ENCODE data around the gene KRT75. TPM values are rescaled to one million over a fixed set of nuclear protein-coding genes. Genes with fewer than 3 reads are reported as not detected.
"Not testable (repeated sequence)": the region's sequence is repeated elsewhere in the genome, so short reads cannot be mapped to it uniquely, and the experiment has no call there.

Gene KRT75
- total and polyA plus RNA-seq, 4 donors = 0.06 to 0.12 TPM; not detected in 2

DNA sequence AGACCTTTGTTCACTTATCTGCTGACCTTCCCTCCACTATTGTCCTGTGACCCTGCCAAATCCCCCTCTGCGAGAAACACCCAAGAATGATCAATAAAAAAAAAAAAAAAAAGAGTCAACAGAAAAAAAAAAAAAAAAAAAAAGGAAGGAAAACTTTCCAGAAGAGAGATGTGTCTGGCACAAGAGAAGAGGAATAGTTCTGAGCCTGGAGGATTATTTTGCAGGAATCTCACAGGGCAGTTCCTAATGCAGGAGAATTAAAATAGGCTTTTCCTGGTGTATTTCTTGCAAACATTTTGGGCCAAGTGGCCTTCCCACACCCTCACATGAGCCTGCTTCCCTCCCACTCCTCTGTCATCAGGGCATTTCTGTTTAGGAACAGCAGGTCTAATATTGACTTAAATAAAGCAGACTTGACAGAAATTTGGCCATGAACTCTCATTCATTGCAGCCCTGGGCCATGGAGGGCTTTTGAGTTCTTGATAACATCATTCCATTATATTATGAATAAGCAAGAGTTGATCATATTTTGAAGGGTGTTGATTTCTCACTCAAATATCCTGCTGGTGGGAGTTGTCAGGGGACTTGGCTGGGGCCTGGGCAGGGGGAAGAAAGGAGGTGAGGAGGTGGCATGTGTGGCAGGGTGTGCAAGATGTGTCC, 23.5 kb downstream of the KRT75 start:
- no CpG with 5 or more reads among the region's 1 CpG for WGBS (ENCODE audit: insufficient coverage)
- H3K27ac ChIP-seq (ENCODE audit: low read depth, low read length); H3K4me1 ChIP-seq (ENCODE audit: control insufficient read depth, insufficient read depth, low read length); H3K9me3 ChIP-seq (ENCODE audit: control insufficient read depth, insufficient read depth, low read length); DNase-seq (ENCODE audit: low read depth in 4 of 6, low spot score in 6 of 6); H3K36me3 ChIP-seq (ENCODE audit: control insufficient read depth, insufficient read depth, low read length); H3K4me3 ChIP-seq (ENCODE audit: low read depth, low read length); H3K27me3 ChIP-seq (ENCODE audit: control insufficient read depth, insufficient read depth, low read length): not testable (repeated sequence)

DNA sequence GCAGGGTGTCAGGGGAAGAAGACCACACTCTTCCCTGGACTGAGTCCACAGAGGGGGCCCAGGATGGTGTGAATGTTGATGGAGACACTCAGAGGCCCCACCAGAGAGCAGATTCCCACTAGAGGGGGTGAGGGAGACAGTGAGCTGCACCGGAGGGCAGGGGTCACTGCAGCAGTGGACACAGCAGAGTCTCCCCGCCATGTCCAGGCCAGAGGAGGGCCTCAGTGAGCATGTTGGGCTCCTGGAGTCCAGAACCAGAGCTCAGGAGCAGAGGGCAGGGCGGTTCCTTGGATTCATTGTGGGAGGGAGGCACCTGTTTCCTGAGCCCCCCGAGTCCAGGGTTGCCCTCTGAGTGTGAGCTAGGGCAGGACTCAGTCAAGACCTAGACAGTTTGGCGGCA, 26.3 kb downstream of the KRT75 start:
- Histone ChIP-seq H3K4me1 (ENCODE audit: control insufficient read depth, insufficient read depth, low read length) (peaks cover 3% of the 10 kb centered on the region), H3K27ac (ENCODE audit: low read depth, low read length) (no peak overlapping the region), H3K9me3 (ENCODE audit: control insufficient read depth, insufficient read depth, low read length) (no peaks in the 10 kb centered on the region), H3K27me3 (ENCODE audit: control insufficient read depth, insufficient read depth, low read length) (no peaks in the 10 kb centered on the region), H3K36me3 (ENCODE audit: control insufficient read depth, insufficient read depth, low read length) (no peaks in the 10 kb centered on the region), H3K4me3 (ENCODE audit: low read depth, low read length) (no peak overlapping the region)
- WGBS (ENCODE audit: insufficient coverage) = 86% methylated on average over 5 of the region's 5 CpGs
- no peak for DNase-seq (ENCODE audit: low read depth in 4 of 6, low spot score in 6 of 6)

DNA sequence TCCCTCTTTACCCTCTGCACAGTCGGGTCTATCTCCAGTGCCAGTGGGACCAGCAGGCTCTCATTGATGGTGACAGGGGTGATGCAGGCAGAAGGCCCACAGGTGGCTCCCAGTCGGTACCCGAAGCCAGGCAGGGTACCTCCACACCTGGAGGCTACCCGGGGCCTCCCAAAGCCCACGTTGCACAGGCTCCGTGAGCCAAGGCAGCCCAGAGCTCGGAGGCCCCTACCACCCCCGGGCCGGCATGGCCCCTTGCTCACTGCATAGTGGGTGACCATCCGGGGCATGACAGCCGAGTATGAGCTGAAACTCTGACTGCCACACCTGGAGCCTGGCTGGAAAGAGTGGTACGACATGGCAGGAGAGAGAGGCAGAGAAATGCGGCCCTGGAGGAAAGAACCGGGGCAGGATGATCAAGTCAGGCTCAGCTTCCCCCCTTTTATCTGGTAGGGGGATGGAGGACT, 28.2 kb downstream of the KRT75 start, which contains the start of gene KRT82:
TSS of gene KRT82 (minus strand) at position 414 of the 464 bp plus-strand sequence. CDS start at position 356, 58 bp downstream.
- Histone ChIP-seq H3K27ac (ENCODE audit: low read depth, low read length) (no peak within 1 kb of the TSS), H3K4me1 (ENCODE audit: control insufficient read depth, insufficient read depth, low read length) (peaks cover 3% of the 10 kb centered on the region), H3K9me3 (ENCODE audit: control insufficient read depth, insufficient read depth, low read length) (no peaks in the 10 kb centered on the region), H3K4me3 (ENCODE audit: low read depth, low read length) (no peak within 1 kb of the TSS), H3K27me3 (ENCODE audit: control insufficient read depth, insufficient read depth, low read length) (no peaks in the 10 kb centered on the region), H3K36me3 (ENCODE audit: control insufficient read depth, insufficient read depth, low read length) (no peaks in the 10 kb centered on the region)
- no peak for DNase-seq (ENCODE audit: low read depth in 4 of 6, low spot score in 6 of 6)
- WGBS (ENCODE audit: insufficient coverage) = 93% methylated on average over 12 of the region's 14 CpGs

DNA sequence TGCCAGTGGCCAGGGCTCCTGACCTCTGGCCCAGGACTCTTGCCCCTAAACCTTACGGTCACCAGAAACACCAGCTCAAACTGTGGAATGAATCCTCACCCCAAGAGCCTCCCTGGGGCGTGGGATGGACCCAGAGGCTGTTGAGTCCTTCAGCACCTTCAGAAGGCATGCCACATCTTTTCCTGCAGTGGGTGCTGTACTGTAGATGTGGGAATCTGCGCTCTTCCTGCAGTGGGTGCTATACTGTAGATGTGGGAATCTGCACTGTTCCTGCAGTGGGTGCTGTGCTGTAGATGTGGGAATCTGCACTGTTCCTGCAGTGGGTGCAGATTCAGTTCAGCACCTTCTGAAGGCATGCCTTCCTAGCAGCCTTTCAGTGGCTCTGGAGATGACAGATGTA, 29.2 kb downstream of the KRT75 start:
- Histone ChIP-seq H3K27me3 (ENCODE audit: control insufficient read depth, insufficient read depth, low read length) (no peaks in the 10 kb centered on the region), H3K4me3 (ENCODE audit: low read depth, low read length) (no peak overlapping the region), H3K36me3 (ENCODE audit: control insufficient read depth, insufficient read depth, low read length) (no peaks in the 10 kb centered on the region), H3K27ac (ENCODE audit: low read depth, low read length) (no peak overlapping the region), H3K4me1 (ENCODE audit: control insufficient read depth, insufficient read depth, low read length) (peaks cover 3% of the 10 kb centered on the region), H3K9me3 (ENCODE audit: control insufficient read depth, insufficient read depth, low read length) (no peaks in the 10 kb centered on the region)
- DNase-seq (ENCODE audit: low read depth in 4 of 6, low spot score in 6 of 6) = no peak
- 88% methylated on average over 2 of the region's 3 CpGs for WGBS (ENCODE audit: insufficient coverage)

DNA sequence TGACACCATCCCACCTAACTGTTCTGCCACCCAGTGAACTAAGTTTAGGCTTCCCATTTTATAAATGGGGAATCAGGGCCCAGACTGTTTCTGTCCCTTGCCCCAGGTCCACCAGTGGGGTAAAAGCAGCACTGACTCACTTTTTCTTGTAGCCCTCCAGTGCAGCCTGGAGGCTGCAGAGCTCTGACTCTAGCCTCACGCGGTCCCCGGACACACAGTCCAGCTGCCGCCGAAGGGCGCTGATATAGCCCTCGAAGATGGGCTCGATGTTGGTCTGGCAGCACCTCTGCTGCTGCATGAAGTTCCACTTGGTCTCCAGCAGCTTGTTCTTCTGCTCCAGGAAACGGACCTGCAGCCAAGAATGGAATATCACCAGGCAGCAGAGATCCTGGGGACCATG, 30.6 kb downstream of the KRT75 start:
- Histone ChIP-seq H3K27ac (ENCODE audit: low read depth, low read length) (no peak overlapping the region), H3K27me3 (ENCODE audit: control insufficient read depth, insufficient read depth, low read length) (no peaks in the 10 kb centered on the region), H3K36me3 (ENCODE audit: control insufficient read depth, insufficient read depth, low read length) (no peaks in the 10 kb centered on the region), H3K4me3 (ENCODE audit: low read depth, low read length) (no peak overlapping the region), H3K9me3 (ENCODE audit: control insufficient read depth, insufficient read depth, low read length) (no peaks in the 10 kb centered on the region), H3K4me1 (ENCODE audit: control insufficient read depth, insufficient read depth, low read length) (peaks cover 6% of the 10 kb centered on the region)
- 89% methylated on average over 9 of the region's 9 CpGs for WGBS (ENCODE audit: insufficient coverage)
- no peak for DNase-seq (ENCODE audit: low read depth in 4 of 6, low spot score in 6 of 6)

DNA sequence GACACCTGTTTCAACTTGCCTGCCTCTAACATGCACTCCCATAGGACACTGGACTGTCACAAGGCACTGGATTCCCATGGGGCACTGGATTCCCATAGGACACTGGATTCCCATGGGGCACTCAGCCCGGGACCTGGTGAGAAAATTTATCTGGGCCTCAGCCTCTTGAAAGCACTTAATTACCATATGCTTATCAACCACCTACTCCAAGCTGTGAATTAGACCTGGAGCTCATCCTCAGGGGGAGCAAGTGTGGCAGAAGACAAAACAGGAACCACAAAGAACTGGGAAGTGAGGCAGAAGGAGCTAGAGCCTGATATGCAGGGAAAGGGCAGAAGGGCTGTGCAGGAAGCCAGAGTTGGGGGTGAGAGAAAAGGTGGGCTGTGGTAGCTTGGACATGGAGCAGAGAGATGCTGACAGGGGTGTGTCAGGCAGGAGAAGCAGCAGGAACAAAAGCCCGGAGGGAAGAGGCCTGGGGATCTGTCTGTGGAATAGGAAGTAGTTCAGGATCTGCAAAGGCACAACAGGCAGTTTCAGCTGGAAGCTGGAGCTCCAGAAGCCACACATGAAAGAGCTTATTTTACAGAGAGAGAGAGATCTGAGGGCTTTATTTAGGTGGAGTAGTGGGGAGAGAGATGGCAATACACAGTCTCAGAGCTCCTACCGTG, 31.2 kb downstream of the KRT75 start:
- WGBS (ENCODE audit: insufficient coverage) = 65% methylated on average over 3 of the region's 3 CpGs
- Histone ChIP-seq H3K9me3 (ENCODE audit: control insufficient read depth, insufficient read depth, low read length) (no peaks in the 10 kb centered on the region), H3K36me3 (ENCODE audit: control insufficient read depth, insufficient read depth, low read length) (no peaks in the 10 kb centered on the region), H3K4me3 (ENCODE audit: low read depth, low read length) (no peak overlapping the region), H3K27me3 (ENCODE audit: control insufficient read depth, insufficient read depth, low read length) (no peaks in the 10 kb centered on the region), H3K4me1 (ENCODE audit: control insufficient read depth, insufficient read depth, low read length) (peaks cover 6% of the 10 kb centered on the region), H3K27ac (ENCODE audit: low read depth, low read length) (no peak overlapping the region)
- DNase-seq (ENCODE audit: low read depth in 4 of 6, low spot score in 6 of 6) = no peak

DNA sequence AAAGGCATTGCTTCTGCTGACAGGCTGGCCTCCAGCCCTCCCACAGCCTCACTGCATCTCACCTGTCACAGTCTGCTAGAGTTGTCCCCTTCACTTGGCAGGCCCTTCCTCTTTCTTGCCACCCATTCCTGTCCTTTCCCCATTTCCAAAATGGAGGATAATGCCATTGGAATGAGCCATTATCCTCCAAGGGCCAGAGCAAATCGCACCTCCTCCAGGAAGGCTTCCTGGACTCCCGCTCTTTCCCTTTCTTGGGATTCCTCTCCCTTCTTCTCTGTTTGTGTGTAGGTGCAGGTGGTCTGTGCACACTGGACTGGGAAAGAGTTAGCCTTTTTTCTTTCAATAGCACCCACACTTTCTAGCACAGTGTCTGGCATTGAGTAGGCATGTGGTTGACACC, 31.8 kb downstream of the KRT75 start:
- WGBS (ENCODE audit: insufficient coverage) = no CpG with 5 or more reads among the region's 2 CpGs
- H3K4me3 ChIP-seq (ENCODE audit: low read depth, low read length) = no peak overlapping the region

DNA sequence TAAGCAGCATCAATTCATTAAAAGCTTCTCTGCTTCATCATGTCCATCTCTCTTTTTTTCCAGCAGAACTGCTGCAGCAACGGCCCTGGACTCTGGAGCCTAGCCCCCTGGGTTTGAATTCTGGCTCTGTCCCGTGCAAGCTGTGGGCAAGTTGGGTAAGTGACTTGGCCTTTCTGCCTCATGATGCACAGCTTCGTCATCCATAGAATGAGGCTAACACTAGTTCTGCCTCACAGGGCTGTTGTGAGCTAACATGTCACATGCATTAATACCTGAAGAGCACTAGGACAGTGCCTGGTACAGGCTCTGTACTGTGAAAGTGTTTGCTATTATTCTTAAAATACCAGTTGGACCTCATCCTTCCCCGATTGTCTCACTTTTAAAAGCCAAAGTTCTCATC, 32.2 kb downstream of the KRT75 start:
- WGBS (ENCODE audit: insufficient coverage) = 100% methylated on average over 4 of the region's 4 CpGs
- H3K4me1 ChIP-seq (ENCODE audit: control insufficient read depth, insufficient read depth, low read length) = peaks cover 6% of the 10 kb centered on the region
- H3K36me3 ChIP-seq (ENCODE audit: control insufficient read depth, insufficient read depth, low read length) = no peaks in the 10 kb centered on the region
- no peaks in the 10 kb centered on the region for H3K27me3 ChIP-seq (ENCODE audit: control insufficient read depth, insufficient read depth, low read length)
- no peaks in the 10 kb centered on the region for H3K9me3 ChIP-seq (ENCODE audit: control insufficient read depth, insufficient read depth, low read length)
- DNase-seq (ENCODE audit: low read depth in 4 of 6, low spot score in 6 of 6) = no peak
- H3K4me3 ChIP-seq (ENCODE audit: low read depth, low read length) = no peak overlapping the region
- no peak overlapping the region for H3K27ac ChIP-seq (ENCODE audit: low read depth, low read length)

More for the DNA sequence above, 31.8 kb downstream of the KRT75 start:
- Histone ChIP-seq H3K36me3 (ENCODE audit: control insufficient read depth, insufficient read depth, low read length) (no peaks in the 10 kb centered on the region), H3K27ac (ENCODE audit: low read depth, low read length) (no peak overlapping the region), H3K4me1 (ENCODE audit: control insufficient read depth, insufficient read depth, low read length) (peaks cover 6% of the 10 kb centered on the region), H3K9me3 (ENCODE audit: control insufficient read depth, insufficient read depth, low read length) (no peaks in the 10 kb centered on the region), H3K27me3 (ENCODE audit: control insufficient read depth, insufficient read depth, low read length) (no peaks in the 10 kb centered on the region)
- no peak for DNase-seq (ENCODE audit: low read depth in 4 of 6, low spot score in 6 of 6)

DNA sequence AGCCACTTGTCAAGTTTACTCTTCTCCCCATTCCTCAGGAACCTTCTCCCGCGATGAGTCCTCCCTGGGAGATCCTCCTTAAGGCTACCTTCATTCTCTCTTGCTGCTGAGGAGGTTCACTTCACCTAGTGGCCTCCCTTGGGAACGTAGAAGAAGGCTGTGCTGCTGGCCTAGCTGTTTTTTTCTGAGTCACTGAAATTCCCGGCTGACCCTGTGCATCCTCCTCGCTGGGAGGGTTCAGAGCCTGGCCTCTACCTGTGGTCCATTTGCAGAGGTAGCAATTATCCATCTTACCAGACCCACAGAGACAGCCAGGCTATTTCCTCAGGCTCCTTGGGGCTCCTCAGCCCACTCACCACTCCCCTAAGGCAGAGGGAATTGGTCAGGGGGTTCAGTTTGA, 32.6 kb downstream of the KRT75 start:
- Histone ChIP-seq H3K4me1 (ENCODE audit: control insufficient read depth, insufficient read depth, low read length) (peaks cover 6% of the 10 kb centered on the region), H3K27me3 (ENCODE audit: control insufficient read depth, insufficient read depth, low read length) (no peaks in the 10 kb centered on the region), H3K4me3 (ENCODE audit: low read depth, low read length) (no peak overlapping the region), H3K27ac (ENCODE audit: low read depth, low read length) (no peak overlapping the region), H3K36me3 (ENCODE audit: control insufficient read depth, insufficient read depth, low read length) (no peaks in the 10 kb centered on the region), H3K9me3 (ENCODE audit: control insufficient read depth, insufficient read depth, low read length) (no peaks in the 10 kb centered on the region)
- DNase-seq (ENCODE audit: low read depth in 4 of 6, low spot score in 6 of 6) = no peak
- WGBS (ENCODE audit: insufficient coverage) = 89% methylated on average over 5 of the region's 5 CpGs

DNA sequence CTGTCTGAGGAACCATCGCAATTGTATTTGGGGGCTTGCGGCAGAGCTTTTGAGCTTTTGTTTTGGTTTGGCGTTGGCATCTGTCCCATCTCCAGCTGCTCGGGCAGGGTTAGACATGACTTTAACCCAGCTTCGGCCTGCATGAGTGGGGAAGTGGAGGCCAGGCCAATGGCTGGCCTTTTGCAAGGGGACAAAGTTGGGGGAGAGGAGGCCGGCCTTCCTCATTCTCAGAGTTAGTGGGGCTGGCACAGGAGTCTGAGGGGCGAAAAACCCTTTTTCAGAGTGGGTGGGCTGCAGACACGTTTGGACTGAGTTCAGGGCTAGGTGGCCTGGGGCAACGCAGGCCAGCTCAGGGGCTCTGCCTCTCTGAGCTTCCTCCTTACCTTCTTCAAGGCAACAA, 33.3 kb downstream of the KRT75 start:
- H3K27me3 ChIP-seq (ENCODE audit: control insufficient read depth, insufficient read depth, low read length) = no peaks in the 10 kb centered on the region
- DNase-seq (ENCODE audit: low read depth in 4 of 6, low spot score in 6 of 6) = no peak
- 89% methylated on average over 9 of the region's 9 CpGs for WGBS (ENCODE audit: insufficient coverage)
- H3K9me3 ChIP-seq (ENCODE audit: control insufficient read depth, insufficient read depth, low read length) = no peaks in the 10 kb centered on the region
- no peak overlapping the region for H3K4me3 ChIP-seq (ENCODE audit: low read depth, low read length)
- H3K36me3 ChIP-seq (ENCODE audit: control insufficient read depth, insufficient read depth, low read length) = no peaks in the 10 kb centered on the region
- no peak overlapping the region for H3K27ac ChIP-seq (ENCODE audit: low read depth, low read length)
- peaks cover 6% of the 10 kb centered on the region for H3K4me1 ChIP-seq (ENCODE audit: control insufficient read depth, insufficient read depth, low read length)
